ENCODE results near the gene KCNMA1.

The KCNMA1 gene

DNA sequence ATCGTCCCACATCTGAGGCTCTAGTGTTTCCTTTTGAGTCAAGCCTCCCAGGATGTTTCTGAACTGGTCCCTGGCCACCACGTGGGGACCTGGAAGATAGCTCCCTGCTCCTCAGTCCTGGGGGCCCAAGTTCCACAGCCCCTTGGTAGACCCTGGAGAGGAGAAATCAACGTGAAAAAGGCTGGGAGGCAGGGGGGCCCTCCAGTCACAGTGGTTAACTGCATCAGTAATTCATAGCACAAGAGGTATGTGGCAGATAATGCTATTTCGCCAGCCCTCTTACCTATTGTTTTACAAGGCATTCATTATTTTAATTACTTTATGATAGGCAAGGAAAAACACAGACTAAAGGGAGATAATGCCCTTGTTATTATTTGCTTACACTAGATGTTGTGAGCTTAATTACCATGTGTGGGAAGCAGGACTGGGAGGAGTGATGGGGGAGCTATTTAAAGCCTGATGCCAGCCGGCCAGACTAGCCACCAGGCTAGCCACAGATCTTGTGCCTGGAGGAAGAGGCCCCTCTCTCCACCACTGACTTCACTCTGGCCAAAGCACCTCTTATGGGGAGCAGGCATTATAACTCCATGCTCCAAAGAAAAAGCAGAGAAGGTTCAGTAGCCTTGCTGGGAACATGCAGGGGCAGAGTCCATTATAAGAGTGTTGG lies 230.7 kb downstream of the KCNMA1 start:
- peaks cover 66% of the 10 kb centered on the region for H3K4me1 ChIP-seq (ENCODE audit: control insufficient read depth, insufficient read depth, low read length)
- no peak overlapping the region for H3K4me3 ChIP-seq (ENCODE audit: low read length in 2 of 2)
- peak overlapping the region; percentile 53 for H3K27ac ChIP-seq (ENCODE audit: low read length)
- no peak overlapping the region for H3K9ac ChIP-seq (ENCODE audit: low read length in 2 of 2)
- peaks cover 4 to 12% of the 10 kb centered on the region in 2 donors for H3K36me3 ChIP-seq (ENCODE audit: control insufficient read depth in 2 of 2, insufficient read depth in 2 of 2, low read length in 2 of 2)
- no peaks in the 10 kb centered on the region for H3K27me3 ChIP-seq (ENCODE audit: control insufficient read depth in 1 of 2, insufficient read depth in 2 of 2, low read length in 2 of 2)
- no peaks in the 10 kb centered on the region for H3K9me3 ChIP-seq (ENCODE audit: control insufficient read depth in 2 of 2, low read length in 2 of 2)

DNA sequence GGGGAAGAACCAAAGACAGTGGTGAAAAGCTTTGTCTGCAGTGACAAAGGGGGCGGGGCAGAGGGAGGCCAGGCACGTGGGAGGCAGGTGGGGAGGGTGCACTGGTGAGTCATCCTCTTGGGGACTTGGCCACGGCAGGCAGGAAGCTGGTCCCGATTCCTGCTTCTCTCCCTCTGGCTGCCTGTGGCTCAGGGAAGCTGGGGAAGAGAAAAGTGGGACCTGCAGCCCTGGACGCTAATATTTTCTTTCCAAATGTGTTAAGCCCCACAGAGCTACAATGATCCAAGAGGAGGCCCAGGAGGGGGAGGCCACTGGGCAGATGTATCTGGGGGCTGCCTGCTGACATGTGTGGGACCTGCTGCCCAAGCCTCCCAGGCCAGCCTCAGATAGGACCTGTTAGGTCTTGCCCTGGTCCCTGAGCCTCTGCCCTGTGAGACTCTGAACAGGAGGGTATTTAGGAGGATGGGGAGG lies 231.8 kb downstream of the KCNMA1 start:
- Histone ChIP-seq H3K36me3 (ENCODE audit: control insufficient read depth in 2 of 2, insufficient read depth in 2 of 2, low read length in 2 of 2) (peaks cover 4 to 12% of the 10 kb centered on the region in 2 donors), H3K9ac (ENCODE audit: low read length in 2 of 2) (no peak overlapping the region), H3K27me3 (ENCODE audit: control insufficient read depth in 1 of 2, insufficient read depth in 2 of 2, low read length in 2 of 2) (no peaks in the 10 kb centered on the region), H3K9me3 (ENCODE audit: control insufficient read depth in 2 of 2, low read length in 2 of 2) (no peaks in the 10 kb centered on the region), H3K4me1 (ENCODE audit: control insufficient read depth, insufficient read depth, low read length) (peaks cover 55% of the 10 kb centered on the region), H3K27ac (ENCODE audit: low read length) (peak overlapping the region; percentile 53), H3K4me3 (ENCODE audit: low read length in 2 of 2) (no peak overlapping the region)

DNA sequence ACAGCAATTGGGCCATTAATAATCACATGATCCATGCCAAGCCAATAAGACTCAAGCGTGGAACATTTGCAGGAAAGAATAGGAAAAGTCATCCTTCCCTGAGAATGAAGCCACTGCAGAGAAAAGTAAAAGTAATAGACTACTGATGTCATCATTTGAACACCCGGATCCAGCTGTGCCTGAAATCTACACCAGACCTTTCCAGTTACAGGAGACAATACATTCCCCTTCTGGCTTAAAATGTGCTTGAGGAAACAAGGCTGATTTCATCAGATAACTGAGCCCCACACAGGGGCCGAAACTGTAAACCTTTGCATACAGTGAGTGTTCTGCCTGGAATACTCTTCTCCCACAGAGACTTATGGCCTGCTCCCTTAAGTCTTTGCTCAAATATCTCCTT lies 232.8 kb downstream of the KCNMA1 start:
- H3K9ac ChIP-seq (ENCODE audit: low read length in 2 of 2), result no peak overlapping the region
- H3K27me3 ChIP-seq (ENCODE audit: control insufficient read depth in 1 of 2, insufficient read depth in 2 of 2, low read length in 2 of 2), result no peaks in the 10 kb centered on the region
- H3K4me3 ChIP-seq (ENCODE audit: low read length in 2 of 2), result no peak overlapping the region
- peaks cover 4 to 12% of the 10 kb centered on the region in 2 donors for H3K36me3 ChIP-seq (ENCODE audit: control insufficient read depth in 2 of 2, insufficient read depth in 2 of 2, low read length in 2 of 2)
- H3K27ac ChIP-seq (ENCODE audit: low read length), result no peak overlapping the region
- H3K9me3 ChIP-seq (ENCODE audit: control insufficient read depth in 2 of 2, low read length in 2 of 2), result no peaks in the 10 kb centered on the region
- H3K4me1 ChIP-seq (ENCODE audit: control insufficient read depth, insufficient read depth, low read length), result peaks cover 50% of the 10 kb centered on the region

- Histone ChIP-seq H3K4me1 (ENCODE audit: control insufficient read depth, insufficient read depth, low read length) (peaks cover 46% of the 10 kb centered on the region), H3K9ac (ENCODE audit: low read length in 2 of 2) (no peak overlapping the region), H3K27me3 (ENCODE audit: control insufficient read depth in 1 of 2, insufficient read depth in 2 of 2, low read length in 2 of 2) (no peaks in the 10 kb centered on the region), H3K4me3 (ENCODE audit: low read length in 2 of 2) (no peak overlapping the region), H3K9me3 (ENCODE audit: control insufficient read depth in 2 of 2, low read length in 2 of 2) (no peaks in the 10 kb centered on the region), H3K36me3 (ENCODE audit: control insufficient read depth in 2 of 2, insufficient read depth in 2 of 2, low read length in 2 of 2) (peaks cover 4 to 14% of the 10 kb centered on the region in 2 donors), H3K27ac (ENCODE audit: low read length) (no peak overlapping the region)
These were observed 233.8 kb downstream of the KCNMA1 start for GRCh38 chr10:77403761-77404160.

DNA sequence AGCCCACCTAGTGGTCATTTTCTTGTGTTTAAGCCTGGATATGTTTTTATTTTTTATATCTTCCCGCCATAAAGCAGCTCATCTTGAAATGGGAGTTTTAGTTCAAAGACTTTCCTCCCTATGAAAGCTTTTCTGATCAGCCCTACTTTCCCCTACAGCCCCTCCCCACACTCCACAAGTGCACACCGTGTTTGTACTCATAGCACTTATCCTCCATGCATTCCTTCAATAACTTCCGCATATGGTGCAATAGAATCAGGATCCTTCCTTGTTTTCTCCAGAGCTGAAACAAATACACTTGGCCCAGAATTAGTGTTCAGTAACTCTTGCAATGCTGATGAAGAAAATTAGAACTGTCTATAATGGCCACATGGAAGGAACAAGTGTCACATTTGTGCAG lies 235.9 kb downstream of the KCNMA1 start:
- no peaks in the 10 kb centered on the region for H3K27me3 ChIP-seq (ENCODE audit: control insufficient read depth in 1 of 2, insufficient read depth in 2 of 2, low read length in 2 of 2)
- H3K9ac ChIP-seq (ENCODE audit: low read length in 2 of 2), result no peak overlapping the region
- no peak overlapping the region for H3K27ac ChIP-seq (ENCODE audit: low read length)
- no peaks in the 10 kb centered on the region for H3K9me3 ChIP-seq (ENCODE audit: control insufficient read depth in 2 of 2, low read length in 2 of 2)
- H3K4me3 ChIP-seq (ENCODE audit: low read length in 2 of 2), result no peak overlapping the region
- peaks cover 29% of the 10 kb centered on the region for H3K4me1 ChIP-seq (ENCODE audit: control insufficient read depth, insufficient read depth, low read length)
- H3K36me3 ChIP-seq (ENCODE audit: control insufficient read depth in 2 of 2, insufficient read depth in 2 of 2, low read length in 2 of 2), result peaks cover 4 to 14% of the 10 kb centered on the region in 2 donors

DNA sequence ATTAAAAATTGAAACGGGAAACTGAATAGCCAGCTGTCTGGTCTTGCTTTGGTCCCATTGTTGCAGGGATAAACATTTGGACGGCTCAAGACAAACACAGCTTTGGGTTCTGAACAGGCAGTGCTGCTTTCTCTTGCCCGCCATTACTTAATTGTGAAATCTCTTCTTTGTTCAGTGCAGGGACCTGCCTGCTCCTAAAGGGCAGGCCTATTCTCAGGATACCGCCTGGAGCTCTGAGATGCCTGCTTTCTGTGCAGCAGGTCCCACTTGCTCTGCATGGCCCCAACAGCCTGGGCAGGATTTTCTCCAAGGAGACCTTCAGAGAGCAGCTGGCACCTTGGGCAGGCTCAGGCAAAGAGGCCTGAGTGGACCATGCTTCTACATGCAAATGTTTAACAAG lies 237.6 kb downstream of the KCNMA1 start:
- H3K4me3 ChIP-seq (ENCODE audit: low read length in 2 of 2), result no peak overlapping the region
- no peaks in the 10 kb centered on the region for H3K27me3 ChIP-seq (ENCODE audit: control insufficient read depth in 1 of 2, insufficient read depth in 2 of 2, low read length in 2 of 2)
- no peak overlapping the region for H3K27ac ChIP-seq (ENCODE audit: low read length)
- H3K9me3 ChIP-seq (ENCODE audit: control insufficient read depth in 2 of 2, low read length in 2 of 2), result no peaks in the 10 kb centered on the region
- H3K4me1 ChIP-seq (ENCODE audit: control insufficient read depth, insufficient read depth, low read length), result peaks cover 17% of the 10 kb centered on the region
- peaks cover 4 to 14% of the 10 kb centered on the region in 2 donors for H3K36me3 ChIP-seq (ENCODE audit: control insufficient read depth in 2 of 2, insufficient read depth in 2 of 2, low read length in 2 of 2)
- no peak overlapping the region for H3K9ac ChIP-seq (ENCODE audit: low read length in 2 of 2)

GRCh38 chr10:77398986-77399755 lies 238.4 kb downstream of the KCNMA1 start:
- no peaks in the 10 kb centered on the region for H3K27me3 ChIP-seq (ENCODE audit: control insufficient read depth in 1 of 2, insufficient read depth in 2 of 2, low read length in 2 of 2)
- no peak overlapping the region for H3K9ac ChIP-seq (ENCODE audit: low read length in 2 of 2)
- H3K4me1 ChIP-seq (ENCODE audit: control insufficient read depth, insufficient read depth, low read length), result peaks cover 18% of the 10 kb centered on the region
- H3K27ac ChIP-seq (ENCODE audit: low read length), result no peak overlapping the region
- peaks cover 4 to 14% of the 10 kb centered on the region in 2 donors for H3K36me3 ChIP-seq (ENCODE audit: control insufficient read depth in 2 of 2, insufficient read depth in 2 of 2, low read length in 2 of 2)
- H3K4me3 ChIP-seq (ENCODE audit: low read length in 2 of 2), result no peak overlapping the region
- H3K9me3 ChIP-seq (ENCODE audit: control insufficient read depth in 2 of 2, low read length in 2 of 2), result no peaks in the 10 kb centered on the region

DNA sequence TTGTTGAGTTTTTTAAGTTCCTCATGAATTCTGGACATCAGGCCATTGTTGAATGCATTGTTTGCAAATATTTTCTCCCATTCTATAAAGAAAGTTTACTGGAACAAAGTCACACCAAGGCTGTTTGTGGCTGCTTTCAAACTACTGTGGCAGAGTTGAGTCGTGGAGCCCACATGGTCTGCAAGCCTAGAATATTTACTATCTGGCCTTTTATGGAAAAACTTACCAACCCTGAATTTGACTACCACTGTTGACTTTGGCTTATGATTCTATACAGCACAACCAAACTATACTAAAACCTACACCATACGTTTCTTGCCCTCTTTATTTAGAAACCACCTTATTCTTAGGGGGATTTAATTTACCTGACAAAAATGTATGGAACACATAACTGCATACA lies 239.1 kb downstream of the KCNMA1 start:
- H3K9me3 ChIP-seq (ENCODE audit: control insufficient read depth in 2 of 2, low read length in 2 of 2), result no peaks in the 10 kb centered on the region
- no peak overlapping the region for H3K9ac ChIP-seq (ENCODE audit: low read length in 2 of 2)
- no peak overlapping the region for H3K27ac ChIP-seq (ENCODE audit: low read length)
- H3K27me3 ChIP-seq (ENCODE audit: control insufficient read depth in 1 of 2, insufficient read depth in 2 of 2, low read length in 2 of 2), result no peaks in the 10 kb centered on the region
- peaks cover 4 to 11% of the 10 kb centered on the region in 2 donors for H3K36me3 ChIP-seq (ENCODE audit: control insufficient read depth in 2 of 2, insufficient read depth in 2 of 2, low read length in 2 of 2)
- no peak overlapping the region for H3K4me3 ChIP-seq (ENCODE audit: low read length in 2 of 2)
- peaks cover 24% of the 10 kb centered on the region for H3K4me1 ChIP-seq (ENCODE audit: control insufficient read depth, insufficient read depth, low read length)

- H3K4me3 ChIP-seq (ENCODE audit: low read length in 2 of 2), result no peak overlapping the region
- peaks cover 38% of the 10 kb centered on the region for H3K4me1 ChIP-seq (ENCODE audit: control insufficient read depth, insufficient read depth, low read length)
- no peaks in the 10 kb centered on the region for H3K27me3 ChIP-seq (ENCODE audit: control insufficient read depth in 1 of 2, insufficient read depth in 2 of 2, low read length in 2 of 2)
- H3K9me3 ChIP-seq (ENCODE audit: control insufficient read depth in 2 of 2, low read length in 2 of 2), result no peaks in the 10 kb centered on the region
- no peak overlapping the region for H3K27ac ChIP-seq (ENCODE audit: low read length)
- no peak overlapping the region for H3K9ac ChIP-seq (ENCODE audit: low read length in 2 of 2)
- peaks cover 0 to 2% of the 10 kb centered on the region in 2 donors for H3K36me3 ChIP-seq (ENCODE audit: control insufficient read depth in 2 of 2, insufficient read depth in 2 of 2, low read length in 2 of 2)
These were observed 240.5 kb downstream of the KCNMA1 start for GRCh38 chr10:77397103-77397502.

GRCh38 chr10:77396290-77396689 lies 241.3 kb downstream of the KCNMA1 start:
- Histone ChIP-seq H3K27ac (ENCODE audit: low read length) (no peak overlapping the region), H3K9ac (ENCODE audit: low read length in 2 of 2) (no peak overlapping the region), H3K4me1 (ENCODE audit: control insufficient read depth, insufficient read depth, low read length) (peaks cover 44% of the 10 kb centered on the region), H3K9me3 (ENCODE audit: control insufficient read depth in 2 of 2, low read length in 2 of 2) (no peaks in the 10 kb centered on the region), H3K36me3 (ENCODE audit: control insufficient read depth in 2 of 2, insufficient read depth in 2 of 2, low read length in 2 of 2) (peaks cover 0 to 2% of the 10 kb centered on the region in 2 donors), H3K27me3 (ENCODE audit: control insufficient read depth in 1 of 2, insufficient read depth in 2 of 2, low read length in 2 of 2) (no peaks in the 10 kb centered on the region), H3K4me3 (ENCODE audit: low read length in 2 of 2) (no peak overlapping the region)
